ENCODE measurements around the gene LRP5.

LRP5 gene

GRCh38 chr11:68355471-68355870 lies 43.1 kb downstream of the LRP5 start:
- no peak for TF ChIP-seq CTCF (IDR thresholded peaks at IDR 0.05)

- no peak for TF ChIP-seq CTCF (IDR thresholded peaks at IDR 0.05)
These were observed 45.2 kb downstream of the LRP5 start for GRCh38 chr11:68357568-68357967.

- no peak for TF ChIP-seq CTCF (IDR thresholded peaks at IDR 0.05)
These were observed 46.0 kb downstream of the LRP5 start for GRCh38 chr11:68358416-68358815.

GRCh38 chr11:68361702-68362101 lies 49.3 kb downstream of the LRP5 start:
- TF ChIP-seq CTCF (IDR thresholded peaks at IDR 0.05) = no peak

- TF ChIP-seq CTCF (IDR thresholded peaks at IDR 0.05) = no peak
These were observed 50.5 kb downstream of the LRP5 start for GRCh38 chr11:68362801-68363379.

- TF ChIP-seq CTCF (IDR thresholded peaks at IDR 0.05) = no peak
These were observed 51.4 kb downstream of the LRP5 start for GRCh38 chr11:68363776-68364175.

- no peak for TF ChIP-seq CTCF (IDR thresholded peaks at IDR 0.05)
These were observed 52.2 kb downstream of the LRP5 start for GRCh38 chr11:68364581-68364980.

GRCh38 chr11:68365943-68366435 lies 53.6 kb downstream of the LRP5 start:
- TF ChIP-seq CTCF (IDR thresholded peaks at IDR 0.05) = no peak
